Fibroblast of mammary gland (primary cell): ENCODE data around the gene EP400.

ENCODE experiments used
- DNase-seq: peaks from one replicate; pipeline ENCODE4 v3.0.0-alpha.2; 2010; ENCODE audit warnings: low read depth
- H3K4me3 ChIP-seq: 2 replicates; pipeline ENCODE4 v1.5.1; 2011; ENCODE audit warnings: low read depth, mild to moderate bottlenecking, low read length, moderate library complexity; ENCODE audit not compliant: control insufficient read depth
- TF ChIP-seq, protein P1 (sequence below): conservative IDR thresholded peaks from 2 replicates; pipeline ENCODE4 v1.5.1; 2011; ENCODE audit warnings: low read depth, low read length, inconsistent platforms; ENCODE audit not compliant: control insufficient read depth, insufficient read depth

The EP400 gene

DNA sequence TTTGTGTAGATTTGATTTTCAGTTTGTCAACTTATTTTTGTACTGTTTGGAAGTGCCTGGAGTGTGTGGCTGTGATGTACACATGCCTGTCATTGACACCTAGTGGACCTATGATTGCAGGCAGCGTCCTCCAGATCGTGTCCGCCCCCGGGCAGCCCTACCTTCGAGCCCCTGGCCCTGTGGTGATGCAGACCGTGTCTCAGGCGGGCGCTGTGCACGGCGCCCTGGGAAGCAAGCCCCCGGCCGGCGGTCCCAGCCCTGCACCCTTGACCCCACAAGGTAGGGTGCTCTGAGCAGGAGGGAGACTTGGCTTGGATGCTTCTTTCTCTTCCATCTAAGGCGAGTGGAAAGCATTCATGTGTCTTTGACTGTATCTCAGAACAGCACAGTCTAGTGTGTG lies 75.8 kb downstream of the EP400 start:
- TF ChIP-seq, protein P1, sequence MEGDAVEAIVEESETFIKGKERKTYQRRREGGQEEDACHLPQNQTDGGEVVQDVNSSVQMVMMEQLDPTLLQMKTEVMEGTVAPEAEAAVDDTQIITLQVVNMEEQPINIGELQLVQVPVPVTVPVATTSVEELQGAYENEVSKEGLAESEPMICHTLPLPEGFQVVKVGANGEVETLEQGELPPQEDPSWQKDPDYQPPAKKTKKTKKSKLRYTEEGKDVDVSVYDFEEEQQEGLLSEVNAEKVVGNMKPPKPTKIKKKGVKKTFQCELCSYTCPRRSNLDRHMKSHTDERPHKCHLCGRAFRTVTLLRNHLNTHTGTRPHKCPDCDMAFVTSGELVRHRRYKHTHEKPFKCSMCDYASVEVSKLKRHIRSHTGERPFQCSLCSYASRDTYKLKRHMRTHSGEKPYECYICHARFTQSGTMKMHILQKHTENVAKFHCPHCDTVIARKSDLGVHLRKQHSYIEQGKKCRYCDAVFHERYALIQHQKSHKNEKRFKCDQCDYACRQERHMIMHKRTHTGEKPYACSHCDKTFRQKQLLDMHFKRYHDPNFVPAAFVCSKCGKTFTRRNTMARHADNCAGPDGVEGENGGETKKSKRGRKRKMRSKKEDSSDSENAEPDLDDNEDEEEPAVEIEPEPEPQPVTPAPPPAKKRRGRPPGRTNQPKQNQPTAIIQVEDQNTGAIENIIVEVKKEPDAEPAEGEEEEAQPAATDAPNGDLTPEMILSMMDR: no peak
- DNase-seq: no peak
- H3K4me3 ChIP-seq: no peak overlapping the region

DNA sequence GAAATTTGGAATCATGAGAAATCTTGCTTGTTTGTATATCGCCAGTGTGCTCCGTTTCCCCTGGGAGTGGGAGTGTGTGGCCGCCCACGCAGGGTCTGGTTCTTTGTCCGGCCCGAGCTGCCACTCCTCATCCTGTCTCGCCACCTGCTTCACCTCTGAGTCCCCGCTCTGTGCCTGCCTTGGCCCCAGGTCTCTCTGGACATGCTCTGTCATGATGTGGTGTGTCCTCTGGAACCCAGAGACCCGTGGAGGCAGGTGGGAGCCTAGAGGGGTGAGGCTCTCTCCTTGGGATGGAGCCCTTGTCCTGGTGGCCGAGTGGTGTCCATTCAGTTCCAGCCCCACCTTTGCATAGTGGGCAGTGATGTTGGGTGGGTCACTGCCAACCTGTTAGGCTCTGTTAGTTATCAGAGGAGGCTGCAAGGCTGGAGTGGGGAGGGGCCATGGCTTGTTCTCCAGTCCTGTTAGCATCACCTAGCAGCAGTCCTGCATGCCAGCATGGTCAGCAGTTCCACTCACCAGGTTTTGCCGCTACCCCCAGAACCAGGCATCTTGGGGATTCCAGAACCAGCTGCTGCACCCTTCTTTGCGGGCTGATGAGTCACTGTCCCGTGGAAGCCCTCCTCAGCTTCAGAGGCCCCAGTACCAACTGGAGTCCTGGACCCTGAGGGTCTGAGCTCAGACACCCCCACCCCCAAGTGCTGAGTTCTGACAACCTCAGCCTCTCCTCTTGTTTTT lies 76.5 kb downstream of the EP400 start:
- no peak for DNase-seq
- TF ChIP-seq, protein P1: no peak
- H3K4me3 ChIP-seq: no peak overlapping the region

DNA sequence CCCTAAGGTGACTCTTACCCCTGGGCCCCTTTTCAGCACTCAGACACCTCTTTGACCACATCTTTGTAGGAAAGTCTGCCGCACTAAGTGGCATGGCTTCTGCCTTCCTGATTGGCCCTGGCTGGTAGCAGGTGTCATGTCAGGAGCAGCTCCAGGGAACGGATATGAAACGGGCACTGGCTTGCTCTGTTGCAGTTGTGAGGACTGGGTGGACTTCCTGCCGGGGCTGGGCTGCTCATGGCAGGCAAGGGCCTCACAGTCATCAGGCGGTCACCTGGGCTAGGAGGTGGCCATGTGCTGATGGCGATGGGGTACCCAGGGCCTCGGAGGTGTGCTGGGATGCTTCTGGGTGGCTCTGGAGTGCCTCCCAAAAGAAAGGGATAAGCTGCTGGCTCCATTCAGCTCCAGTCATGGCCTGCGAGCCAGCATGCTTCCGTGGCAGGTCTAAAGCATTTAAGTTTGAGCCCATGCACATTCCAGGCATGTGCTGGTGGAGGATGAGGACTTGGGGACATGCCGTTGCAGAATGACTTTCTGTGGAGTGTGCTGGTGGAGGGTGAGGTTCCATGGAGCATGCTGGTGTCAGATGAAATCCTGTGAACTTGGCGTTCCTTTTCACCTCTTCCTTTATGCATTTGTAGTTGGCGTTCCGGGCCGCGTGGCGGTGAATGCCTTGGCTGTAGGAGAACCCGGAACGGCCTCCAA lies 77.2 kb downstream of the EP400 start:
- H3K4me3 ChIP-seq: no peak overlapping the region
- TF ChIP-seq, protein P1: no peak
- no peak for DNase-seq

DNA sequence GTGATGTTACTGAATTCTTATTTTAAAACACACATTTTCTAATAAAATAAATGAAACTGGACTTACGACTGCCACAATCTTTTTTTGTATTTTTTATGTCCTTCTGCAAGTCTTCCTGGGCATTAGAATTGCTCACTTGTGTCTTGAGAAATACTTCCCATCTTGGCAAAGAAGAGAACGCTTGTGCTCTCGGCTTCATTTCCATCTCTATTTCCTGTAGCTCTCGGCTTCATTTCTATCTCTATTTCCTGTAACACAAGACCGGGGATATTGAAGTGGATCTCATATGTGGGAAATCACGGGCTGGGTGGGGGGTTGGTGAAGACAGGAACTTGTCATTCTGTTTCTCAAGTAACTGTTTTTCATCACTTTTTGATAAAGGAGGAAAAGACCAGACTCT lies 77.9 kb downstream of the EP400 start:
- no peak for DNase-seq
- no peak overlapping the region for H3K4me3 ChIP-seq

DNA sequence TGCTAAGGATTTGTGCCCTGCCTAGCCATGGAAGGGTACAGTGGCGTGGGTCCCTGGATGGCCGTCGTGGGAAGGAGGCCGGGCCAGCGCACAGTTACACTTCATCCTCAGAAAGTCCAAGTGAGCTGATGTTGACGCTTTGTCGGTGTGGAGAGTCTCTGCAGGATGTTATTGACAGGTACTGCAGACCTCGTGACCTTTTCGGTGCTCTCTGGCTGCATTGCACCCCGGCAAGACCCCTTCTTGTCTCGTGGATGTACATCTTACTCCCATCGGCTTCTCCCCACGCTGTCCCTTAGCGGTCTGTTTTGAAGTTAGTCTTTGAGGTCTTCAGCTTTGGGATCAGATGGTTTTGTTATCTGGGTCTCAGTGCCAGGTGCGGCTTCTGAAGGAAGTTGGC lies 78.4 kb downstream of the EP400 start:
- TF ChIP-seq, protein P1: no peak
- no peak overlapping the region for H3K4me3 ChIP-seq
- no peak for DNase-seq

More for the DNA sequence above, 77.9 kb downstream of the EP400 start:
- TF ChIP-seq, protein P1: no peak

DNA sequence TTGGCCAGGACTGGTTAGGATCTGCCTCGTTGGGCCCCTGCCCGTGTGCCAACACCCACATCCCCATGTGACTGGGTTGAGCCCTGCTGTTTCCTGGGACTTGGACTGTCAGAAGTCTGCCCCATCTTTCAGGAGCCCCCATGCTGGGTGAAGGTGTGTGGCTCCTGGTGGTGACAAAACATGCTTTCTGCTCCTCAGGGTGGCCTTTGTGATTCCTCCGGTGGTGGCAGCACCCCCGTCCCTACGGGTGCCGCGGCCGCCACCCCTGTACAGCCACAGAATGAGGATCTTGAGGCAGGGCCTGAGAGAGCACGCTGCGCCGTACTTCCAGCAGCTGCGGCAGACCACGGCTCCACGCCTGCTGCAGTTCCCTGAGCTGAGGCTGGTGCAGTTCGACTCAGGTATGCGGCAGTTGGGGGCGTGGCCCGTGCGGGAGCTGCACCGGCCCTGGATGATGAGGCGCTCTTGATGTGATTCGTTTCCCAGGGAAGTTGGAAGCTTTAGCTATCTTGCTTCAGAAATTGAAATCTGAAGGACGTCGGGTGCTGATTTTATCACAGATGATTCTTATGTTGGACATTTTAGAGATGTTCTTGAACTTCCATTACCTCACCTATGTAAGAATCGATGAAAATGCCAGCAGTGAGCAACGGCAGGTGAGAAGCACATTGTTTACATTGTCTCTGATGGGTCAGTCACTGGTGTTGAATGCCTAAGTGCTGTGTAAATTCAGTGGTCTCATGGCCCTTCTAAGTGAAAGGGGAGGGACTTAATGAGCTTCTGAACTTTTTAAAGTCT lies 80.0 kb downstream of the EP400 start:
- DNase-seq: no peak

More for the DNA sequence above, 80.0 kb downstream of the EP400 start:
- H3K4me3 ChIP-seq: no peak overlapping the region
- TF ChIP-seq, protein P1: no peak
